ENCODE data around the gene AMACR.
A peak's percentile ranks its signal among the peaks of the same experiment; 100 is the strongest.
"Not testable (repeated sequence)": the region's sequence is repeated elsewhere in the genome, so short reads cannot be mapped to it uniquely, and the experiment has no call there.

AMACR gene

GRCh38 chr5:34035756-34036155, 27.9 kb upstream of the AMACR start:
- no peak for DNase-seq

- no peak for DNase-seq
Measured at GRCh38 chr5:34034534-34035327, 26.9 kb upstream of the AMACR start.

GRCh38 chr5:34031966-34032365, 24.1 kb upstream of the AMACR start:
- no peak for DNase-seq

GRCh38 chr5:34031117-34031516, 23.3 kb upstream of the AMACR start:
- no peak for DNase-seq

GRCh38 chr5:34030585-34030984, 22.7 kb upstream of the AMACR start:
- DNase-seq, result not testable (repeated sequence)

GRCh38 chr5:34030048-34030447, 22.2 kb upstream of the AMACR start:
- no peak for DNase-seq

GRCh38 chr5:34028349-34028748, 20.5 kb upstream of the AMACR start:
- DNase-seq, result no peak

- peak; percentile 63 to 78 for DNase-seq
Measured at GRCh38 chr5:34026089-34026761, 18.4 kb upstream of the AMACR start.

- DNase-seq, result no peak
Measured at GRCh38 chr5:34022121-34022705, 14.4 kb upstream of the AMACR start.

GRCh38 chr5:34021334-34021733, 13.5 kb upstream of the AMACR start:
- no peak for DNase-seq

- DNase-seq, result no peak
Measured at GRCh38 chr5:34020726-34021125, 12.9 kb upstream of the AMACR start.

- no peak for DNase-seq
Measured at GRCh38 chr5:34017254-34017653, 9.4 kb upstream of the AMACR start.

GRCh38 chr5:34016750-34017149, 8.9 kb upstream of the AMACR start:
- no peak for DNase-seq

- no peak for DNase-seq
Measured at GRCh38 chr5:34016222-34016621, 8.4 kb upstream of the AMACR start.

- no peak for DNase-seq
Measured at GRCh38 chr5:34015120-34015822, 7.4 kb upstream of the AMACR start.

- no peak for DNase-seq
Measured at GRCh38 chr5:34014626-34015025, 6.8 kb upstream of the AMACR start.

- no peak for DNase-seq
Measured at GRCh38 chr5:34013547-34013946, 5.7 kb upstream of the AMACR start.

GRCh38 chr5:34012791-34013190, 4.9 kb upstream of the AMACR start:
- no peak for DNase-seq

- no peak for DNase-seq
Measured at GRCh38 chr5:34011536-34011935, 3.7 kb upstream of the AMACR start.

- not testable (repeated sequence) for DNase-seq
Measured at GRCh38 chr5:34010146-34010545, 2.3 kb upstream of the AMACR start.

GRCh38 chr5:34009610-34010009, 1.8 kb upstream of the AMACR start:
- DNase-seq, result no peak

GRCh38 chr5:34008802-34009201, 952 bp upstream of the AMACR start:
- DNase-seq, result no peak

- peak in 1 of 2 experiments; percentile 38 for DNase-seq
Measured at GRCh38 chr5:34007201-34007620, 639 bp downstream of the AMACR start.

Measured in NCI-H2081 (cell line).